Trophoblast cell (in vitro differentiated cells and primary cell): Measurements from ENCODE around the gene THEMIS.

ENCODE experiments used
- DNase-seq, 2 donors: peaks; one replicate each; pipeline ENCODE4 v3.0.0-alpha.2; 2016
- H2AFZ ChIP-seq: 2 replicates; pipeline ENCODE4 v1.6.1; 2013; ENCODE audit warnings: low read length, moderate library complexity, mild to moderate bottlenecking; ENCODE audit not compliant: insufficient read depth, poor library complexity
- H2AK5ac ChIP-seq: 2 replicates; pipeline ENCODE4 v1.6.1; 2013; ENCODE audit warnings: mild to moderate bottlenecking, low read length
- H2BK120ac ChIP-seq: 2 replicates; pipeline ENCODE4 v1.6.1; 2013; ENCODE audit warnings: low read length, mild to moderate bottlenecking, moderate library complexity; ENCODE audit not compliant: insufficient read depth, poor library complexity
- H2BK12ac ChIP-seq: 2 replicates; pipeline ENCODE4 v1.6.1; 2013; ENCODE audit warnings: mild to moderate bottlenecking, low read length, moderate library complexity
- H2BK5ac ChIP-seq: 2 replicates; pipeline ENCODE4 v1.6.1; 2013; ENCODE audit warnings: low read length, low read depth, moderate library complexity, mild to moderate bottlenecking; ENCODE audit not compliant: poor library complexity
- H3K14ac ChIP-seq: 2 replicates; pipeline ENCODE4 v1.6.1; 2013; ENCODE audit warnings: mild to moderate bottlenecking, low read length
- H3K18ac ChIP-seq: 2 replicates; pipeline ENCODE4 v1.6.1; 2013; ENCODE audit warnings: mild to moderate bottlenecking, low read length
- H3K23ac ChIP-seq: 2 replicates; pipeline ENCODE4 v1.6.1; 2013; ENCODE audit warnings: low read length
- H3K27ac ChIP-seq: 2 replicates; pipeline ENCODE4 v1.5.1; 2013; ENCODE audit warnings: low read depth, mild to moderate bottlenecking, inconsistent platforms, low read length, moderate library complexity
- H3K27me3 ChIP-seq: 2 replicates; pipeline ENCODE4 v1.6.1; 2013; ENCODE audit warnings: inconsistent platforms, mild to moderate bottlenecking, low read length, moderate library complexity; ENCODE audit not compliant: insufficient read depth
- H3K36me3 ChIP-seq, 2 experiments: 1 replicate in 1 of 2; 2 replicates in 1 of 2; pipeline ENCODE4 v1.6.1; 2013; ENCODE audit warnings: low read length in 2 of 2, mild to moderate bottlenecking in 2 of 2, moderate library complexity in 1 of 2; ENCODE audit not compliant: insufficient read depth in 2 of 2, control insufficient read depth in 1 of 2
- H3K4ac ChIP-seq: 2 replicates; pipeline ENCODE4 v1.6.1; 2013; ENCODE audit warnings: low read depth, mild to moderate bottlenecking, low read length, moderate library complexity
- H3K4me1 ChIP-seq, 2 experiments: 1 replicate in 1 of 2; 2 replicates in 1 of 2; pipeline ENCODE4 v1.6.1; 2013; ENCODE audit warnings: low read length in 2 of 2, mild to moderate bottlenecking in 2 of 2, moderate library complexity in 1 of 2; ENCODE audit not compliant: insufficient read depth in 2 of 2, control insufficient read depth in 1 of 2
- H3K4me2 ChIP-seq: 2 replicates; pipeline ENCODE4 v1.6.1; 2013; ENCODE audit warnings: inconsistent platforms, mild to moderate bottlenecking, low read length, moderate library complexity
- H3K4me3 ChIP-seq: 2 replicates; pipeline ENCODE4 v1.5.1; 2013; ENCODE audit warnings: mild to moderate bottlenecking, low read depth, low read length, inconsistent platforms
- H3K79me1 ChIP-seq: one replicate; pipeline ENCODE4 v1.6.1; 2013; ENCODE audit warnings: low read length
- H3K79me2 ChIP-seq: 2 replicates; pipeline ENCODE4 v1.6.1; 2013; ENCODE audit warnings: low read length, mild to moderate bottlenecking; ENCODE audit not compliant: control insufficient read depth, insufficient read depth, poor library complexity
- H3K9ac ChIP-seq: 2 replicates; pipeline ENCODE4 v1.6.1; 2013; ENCODE audit warnings: mild to moderate bottlenecking, low read length
- H3K9me3 ChIP-seq: 2 replicates; pipeline ENCODE4 v1.6.1; 2013; ENCODE audit warnings: low read depth, mild to moderate bottlenecking, control low read depth, inconsistent platforms, low read length; ENCODE audit not compliant: insufficient read depth
- H4K12ac ChIP-seq: 2 replicates; pipeline ENCODE4 v1.6.1; 2013; ENCODE audit warnings: low read depth, mild to moderate bottlenecking, low read length, moderate library complexity
- H4K8ac ChIP-seq: 2 replicates; pipeline ENCODE4 v1.6.1; 2013; ENCODE audit warnings: low read depth, mild to moderate bottlenecking, low read length, moderate library complexity
- H4K91ac ChIP-seq: one replicate; pipeline ENCODE4 v1.6.1; 2013; ENCODE audit warnings: low read depth, mild to moderate bottlenecking, low read length, moderate library complexity
- WGBS: extraction: QIAGEN DNeasy Blood & Tissue Kit; methylation state at CpG from one replicate; pipeline ENCODE4 v1.1.7; 2013; ENCODE audit warnings: missing lambda C conversion rate; ENCODE audit not compliant: insufficient read length, insufficient coverage; ENCODE audit errors: extremely low coverage; 5-methylcytosine and 5-hydroxymethylcytosine counted together

Gene THEMIS

GRCh38 chr6:127902933-127903332 is 2.1 kb upstream of the THEMIS start:
- DNase-seq: peak; percentile 3 to 55
- Histone ChIP-seq H3K4ac (no peak overlapping the region), H3K36me3 (no peaks in the 10 kb centered on the region), H2AK5ac (no peak overlapping the region), H3K79me1 (no peaks in the 10 kb centered on the region), H2BK5ac (no peak overlapping the region), H3K27ac (no peak overlapping the region), H3K18ac (no peak overlapping the region), H4K8ac (no peak overlapping the region), H3K4me1 (peaks cover 0 to 4% of the 10 kb centered on the region in 2 experiments), H3K23ac (no peak overlapping the region), H2AFZ (no peak overlapping the region), H4K91ac (no peak overlapping the region), H2BK12ac (no peak overlapping the region), H3K79me2 (no peaks in the 10 kb centered on the region), H3K9ac (no peak overlapping the region), H3K4me2 (no peak overlapping the region), H3K4me3 (no peak overlapping the region), H3K14ac (no peak overlapping the region), H2BK120ac (no peak overlapping the region), H3K9me3 (no peaks in the 10 kb centered on the region), H4K12ac (no peak overlapping the region), H3K27me3 (no peaks in the 10 kb centered on the region)
- WGBS: no CpG with 5 or more reads among the region's 8 CpGs

- no peak overlapping the region for H3K14ac ChIP-seq
- no peak overlapping the region for H3K9ac ChIP-seq
- H2BK5ac ChIP-seq: no peak overlapping the region
- no CpG with 5 or more reads among the region's 2 CpGs for WGBS
- H2BK120ac ChIP-seq: no peak overlapping the region
- no peaks in the 10 kb centered on the region for H3K27me3 ChIP-seq
- no peak overlapping the region for H3K27ac ChIP-seq
- H3K23ac ChIP-seq: no peak overlapping the region
- H3K4ac ChIP-seq: no peak overlapping the region
- H4K8ac ChIP-seq: no peak overlapping the region
- H3K4me2 ChIP-seq: no peak overlapping the region
- H3K18ac ChIP-seq: no peak overlapping the region
- H3K9me3 ChIP-seq: no peaks in the 10 kb centered on the region
- no peak overlapping the region for H4K12ac ChIP-seq
- H3K79me2 ChIP-seq: no peaks in the 10 kb centered on the region
- no peak overlapping the region for H2AK5ac ChIP-seq
- no peak for DNase-seq
- H3K36me3 ChIP-seq: no peaks in the 10 kb centered on the region
- no peaks in the 10 kb centered on the region for H3K79me1 ChIP-seq
- H4K91ac ChIP-seq: no peak overlapping the region
- H2BK12ac ChIP-seq: no peak overlapping the region
- no peak overlapping the region for H3K4me3 ChIP-seq
- H2AFZ ChIP-seq: no peak overlapping the region
- peaks cover 0 to 4% of the 10 kb centered on the region in 2 experiments for H3K4me1 ChIP-seq
Measured at GRCh38 chr6:127897484-127897883, 3.4 kb downstream of the THEMIS start.

GRCh38 chr6:127894051-127894450 is 6.8 kb downstream of the THEMIS start:
- Histone ChIP-seq H2AK5ac (no peak overlapping the region), H3K79me1 (no peaks in the 10 kb centered on the region), H3K9me3 (no peaks in the 10 kb centered on the region), H3K27me3 (no peaks in the 10 kb centered on the region), H3K14ac (no peak overlapping the region), H3K4me2 (no peak overlapping the region), H3K27ac (no peak overlapping the region), H2AFZ (no peak overlapping the region), H4K12ac (no peak overlapping the region), H3K79me2 (no peaks in the 10 kb centered on the region), H3K36me3 (no peaks in the 10 kb centered on the region), H2BK120ac (no peak overlapping the region), H4K91ac (no peak overlapping the region), H3K18ac (no peak overlapping the region), H2BK12ac (no peak overlapping the region), H4K8ac (no peak overlapping the region), H3K9ac (no peak overlapping the region), H3K4ac (no peak overlapping the region), H3K4me3 (no peak overlapping the region), H3K23ac (no peak overlapping the region), H3K4me1 (no peaks in the 10 kb centered on the region), H2BK5ac (no peak overlapping the region)
- no peak for DNase-seq
- no CpG with 5 or more reads among the region's 1 CpG for WGBS

- H3K79me2 ChIP-seq: no peaks in the 10 kb centered on the region
- H3K23ac ChIP-seq: no peak overlapping the region
- DNase-seq: no peak
- no peak overlapping the region for H4K12ac ChIP-seq
- no peaks in the 10 kb centered on the region for H3K9me3 ChIP-seq
- no peak overlapping the region for H3K27ac ChIP-seq
- no peak overlapping the region for H4K8ac ChIP-seq
- H3K4me2 ChIP-seq: no peak overlapping the region
- H3K4ac ChIP-seq: no peak overlapping the region
- H2AFZ ChIP-seq: no peak overlapping the region
- H3K79me1 ChIP-seq: no peaks in the 10 kb centered on the region
- no peak overlapping the region for H3K4me3 ChIP-seq
- H2BK120ac ChIP-seq: no peak overlapping the region
- no peaks in the 10 kb centered on the region for H3K27me3 ChIP-seq
- H3K14ac ChIP-seq: no peak overlapping the region
- H3K18ac ChIP-seq: no peak overlapping the region
- H3K36me3 ChIP-seq: no peaks in the 10 kb centered on the region
- no peak overlapping the region for H4K91ac ChIP-seq
- H2BK12ac ChIP-seq: no peak overlapping the region
- H3K9ac ChIP-seq: no peak overlapping the region
- no peak overlapping the region for H2AK5ac ChIP-seq
- no CpG with 5 or more reads among the region's 6 CpGs for WGBS
- no peaks in the 10 kb centered on the region for H3K4me1 ChIP-seq
- no peak overlapping the region for H2BK5ac ChIP-seq
Measured at GRCh38 chr6:127893541-127893940, 7.3 kb downstream of the THEMIS start.
